HEK293 (cell line): ENCODE measurements around the gene PRKAG2.

ENCODE experiments used
- OSR2 ChIP-seq: fragments of 450-650 bp; formaldehyde crosslinking; IDR thresholded peaks from 2 replicates; pipeline ENCODE4 v1.5.1; 2016; ENCODE audit warnings: missing biosample characterization, missing genetic modification characterization
- ZBTB7A ChIP-seq: fragments of 450-650 bp; formaldehyde crosslinking; IDR thresholded peaks from 2 replicates; pipeline ENCODE4 v1.5.1; 2016; ENCODE audit warnings: low read depth, missing biosample characterization, missing genetic modification characterization
- ZNF558 ChIP-seq: fragments of 450-650 bp; formaldehyde crosslinking; IDR thresholded peaks from 2 replicates; pipeline ENCODE4 v1.5.1; 2016; ENCODE audit warnings: missing biosample characterization, missing genetic modification characterization
- ZNF670 ChIP-seq: fragments of 450-650 bp; formaldehyde crosslinking; IDR thresholded peaks from 2 replicates; pipeline ENCODE4 v1.5.1; 2016; ENCODE audit warnings: missing biosample characterization, missing genetic modification characterization, low read depth
- ZNF707 ChIP-seq: fragments of 450-650 bp; formaldehyde crosslinking; IDR thresholded peaks from 2 replicates; pipeline ENCODE4 v1.5.1; 2016; ENCODE audit warnings: missing biosample characterization, missing genetic modification characterization
- TF ChIP-seq, protein P1 (sequence below): fragments of 450-650 bp; formaldehyde crosslinking; IDR thresholded peaks from 2 replicates; pipeline ENCODE4 v1.5.1; 2016; ENCODE audit warnings: missing biosample characterization, missing genetic modification characterization
- TF ChIP-seq, protein P2 (sequence below): sonication (generic); formaldehyde crosslinking; IDR thresholded peaks from 2 replicates; pipeline ENCODE4 v1.8.1; 2022; ENCODE audit warnings: mild to moderate bottlenecking, moderate library complexity, missing genetic modification reagents
- TF ChIP-seq, protein P3 (sequence below): fragments of 450-650 bp; formaldehyde crosslinking; IDR thresholded peaks from 2 replicates; pipeline ENCODE4 v1.5.1; 2016; ENCODE audit warnings: missing biosample characterization, missing genetic modification characterization, borderline replicate concordance
- TF ChIP-seq, protein P4 (sequence below): fragments of 450-650 bp; formaldehyde crosslinking; IDR thresholded peaks from 2 replicates; pipeline ENCODE4 v1.5.1; 2016; ENCODE audit warnings: missing biosample characterization, missing genetic modification characterization
- TF ChIP-seq, protein P5 (sequence below): fragments of 450-650 bp; formaldehyde crosslinking; IDR thresholded peaks from 2 replicates; pipeline ENCODE4 v1.5.1; 2017; ENCODE audit warnings: missing biosample characterization, missing genetic modification characterization

DNA sequence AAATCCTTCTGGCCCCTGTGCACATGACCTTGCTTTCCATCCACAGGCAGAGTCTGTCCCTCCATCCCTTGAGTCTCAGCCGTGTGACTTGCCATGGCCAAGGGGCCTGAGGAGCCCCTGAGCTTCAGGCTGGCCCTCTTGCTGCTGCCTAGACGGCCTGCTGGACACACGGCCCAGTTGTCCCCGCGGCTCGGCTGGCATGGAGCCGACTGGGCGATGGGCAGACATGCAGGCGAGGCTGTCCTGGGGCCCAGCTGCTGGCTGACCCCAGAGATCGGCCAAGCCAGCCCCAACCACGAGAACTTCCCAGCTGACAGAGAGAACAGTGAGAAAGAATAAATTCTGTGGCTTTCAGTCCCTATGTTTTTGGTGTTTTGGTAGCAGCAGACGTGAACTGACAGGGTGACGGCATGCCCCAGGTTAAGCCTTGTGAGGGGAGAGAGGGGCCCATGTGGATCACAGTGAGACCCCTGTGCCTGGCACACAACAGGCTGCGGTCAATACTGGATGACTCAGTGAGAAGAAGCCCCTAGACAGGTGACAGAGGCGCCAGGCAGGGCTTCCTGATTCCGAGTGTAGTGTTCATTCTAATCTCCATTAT is 11.7 kb downstream of the PRKAG2 start:
- TF ChIP-seq ZNF707 (tag by site-specific recombination): no peak
- TF ChIP-seq ZNF558: no peak
- TF ChIP-seq, protein P1, sequence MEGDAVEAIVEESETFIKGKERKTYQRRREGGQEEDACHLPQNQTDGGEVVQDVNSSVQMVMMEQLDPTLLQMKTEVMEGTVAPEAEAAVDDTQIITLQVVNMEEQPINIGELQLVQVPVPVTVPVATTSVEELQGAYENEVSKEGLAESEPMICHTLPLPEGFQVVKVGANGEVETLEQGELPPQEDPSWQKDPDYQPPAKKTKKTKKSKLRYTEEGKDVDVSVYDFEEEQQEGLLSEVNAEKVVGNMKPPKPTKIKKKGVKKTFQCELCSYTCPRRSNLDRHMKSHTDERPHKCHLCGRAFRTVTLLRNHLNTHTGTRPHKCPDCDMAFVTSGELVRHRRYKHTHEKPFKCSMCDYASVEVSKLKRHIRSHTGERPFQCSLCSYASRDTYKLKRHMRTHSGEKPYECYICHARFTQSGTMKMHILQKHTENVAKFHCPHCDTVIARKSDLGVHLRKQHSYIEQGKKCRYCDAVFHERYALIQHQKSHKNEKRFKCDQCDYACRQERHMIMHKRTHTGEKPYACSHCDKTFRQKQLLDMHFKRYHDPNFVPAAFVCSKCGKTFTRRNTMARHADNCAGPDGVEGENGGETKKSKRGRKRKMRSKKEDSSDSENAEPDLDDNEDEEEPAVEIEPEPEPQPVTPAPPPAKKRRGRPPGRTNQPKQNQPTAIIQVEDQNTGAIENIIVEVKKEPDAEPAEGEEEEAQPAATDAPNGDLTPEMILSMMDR (tag by site-specific recombination): no peak
- TF ChIP-seq, protein P2, sequence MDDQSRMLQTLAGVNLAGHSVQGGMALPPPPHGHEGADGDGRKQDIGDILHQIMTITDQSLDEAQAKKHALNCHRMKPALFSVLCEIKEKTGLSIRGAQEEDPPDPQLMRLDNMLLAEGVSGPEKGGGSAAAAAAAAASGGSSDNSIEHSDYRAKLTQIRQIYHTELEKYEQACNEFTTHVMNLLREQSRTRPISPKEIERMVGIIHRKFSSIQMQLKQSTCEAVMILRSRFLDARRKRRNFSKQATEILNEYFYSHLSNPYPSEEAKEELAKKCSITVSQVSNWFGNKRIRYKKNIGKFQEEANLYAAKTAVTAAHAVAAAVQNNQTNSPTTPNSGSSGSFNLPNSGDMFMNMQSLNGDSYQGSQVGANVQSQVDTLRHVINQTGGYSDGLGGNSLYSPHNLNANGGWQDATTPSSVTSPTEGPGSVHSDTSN (CRISPR knock-in tag): no peak
- TF ChIP-seq, protein P3, sequence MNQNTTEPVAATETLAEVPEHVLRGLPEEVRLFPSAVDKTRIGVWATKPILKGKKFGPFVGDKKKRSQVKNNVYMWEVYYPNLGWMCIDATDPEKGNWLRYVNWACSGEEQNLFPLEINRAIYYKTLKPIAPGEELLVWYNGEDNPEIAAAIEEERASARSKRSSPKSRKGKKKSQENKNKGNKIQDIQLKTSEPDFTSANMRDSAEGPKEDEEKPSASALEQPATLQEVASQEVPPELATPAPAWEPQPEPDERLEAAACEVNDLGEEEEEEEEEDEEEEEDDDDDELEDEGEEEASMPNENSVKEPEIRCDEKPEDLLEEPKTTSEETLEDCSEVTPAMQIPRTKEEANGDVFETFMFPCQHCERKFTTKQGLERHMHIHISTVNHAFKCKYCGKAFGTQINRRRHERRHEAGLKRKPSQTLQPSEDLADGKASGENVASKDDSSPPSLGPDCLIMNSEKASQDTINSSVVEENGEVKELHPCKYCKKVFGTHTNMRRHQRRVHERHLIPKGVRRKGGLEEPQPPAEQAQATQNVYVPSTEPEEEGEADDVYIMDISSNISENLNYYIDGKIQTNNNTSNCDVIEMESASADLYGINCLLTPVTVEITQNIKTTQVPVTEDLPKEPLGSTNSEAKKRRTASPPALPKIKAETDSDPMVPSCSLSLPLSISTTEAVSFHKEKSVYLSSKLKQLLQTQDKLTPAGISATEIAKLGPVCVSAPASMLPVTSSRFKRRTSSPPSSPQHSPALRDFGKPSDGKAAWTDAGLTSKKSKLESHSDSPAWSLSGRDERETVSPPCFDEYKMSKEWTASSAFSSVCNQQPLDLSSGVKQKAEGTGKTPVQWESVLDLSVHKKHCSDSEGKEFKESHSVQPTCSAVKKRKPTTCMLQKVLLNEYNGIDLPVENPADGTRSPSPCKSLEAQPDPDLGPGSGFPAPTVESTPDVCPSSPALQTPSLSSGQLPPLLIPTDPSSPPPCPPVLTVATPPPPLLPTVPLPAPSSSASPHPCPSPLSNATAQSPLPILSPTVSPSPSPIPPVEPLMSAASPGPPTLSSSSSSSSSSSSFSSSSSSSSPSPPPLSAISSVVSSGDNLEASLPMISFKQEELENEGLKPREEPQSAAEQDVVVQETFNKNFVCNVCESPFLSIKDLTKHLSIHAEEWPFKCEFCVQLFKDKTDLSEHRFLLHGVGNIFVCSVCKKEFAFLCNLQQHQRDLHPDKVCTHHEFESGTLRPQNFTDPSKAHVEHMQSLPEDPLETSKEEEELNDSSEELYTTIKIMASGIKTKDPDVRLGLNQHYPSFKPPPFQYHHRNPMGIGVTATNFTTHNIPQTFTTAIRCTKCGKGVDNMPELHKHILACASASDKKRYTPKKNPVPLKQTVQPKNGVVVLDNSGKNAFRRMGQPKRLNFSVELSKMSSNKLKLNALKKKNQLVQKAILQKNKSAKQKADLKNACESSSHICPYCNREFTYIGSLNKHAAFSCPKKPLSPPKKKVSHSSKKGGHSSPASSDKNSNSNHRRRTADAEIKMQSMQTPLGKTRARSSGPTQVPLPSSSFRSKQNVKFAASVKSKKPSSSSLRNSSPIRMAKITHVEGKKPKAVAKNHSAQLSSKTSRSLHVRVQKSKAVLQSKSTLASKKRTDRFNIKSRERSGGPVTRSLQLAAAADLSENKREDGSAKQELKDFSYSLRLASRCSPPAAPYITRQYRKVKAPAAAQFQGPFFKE: no peak
- TF ChIP-seq OSR2 (tag by site-specific recombination): no peak
- TF ChIP-seq ZBTB7A: no peak
- no peak for TF ChIP-seq ZNF670 (tag by site-specific recombination)
- TF ChIP-seq, protein P4, sequence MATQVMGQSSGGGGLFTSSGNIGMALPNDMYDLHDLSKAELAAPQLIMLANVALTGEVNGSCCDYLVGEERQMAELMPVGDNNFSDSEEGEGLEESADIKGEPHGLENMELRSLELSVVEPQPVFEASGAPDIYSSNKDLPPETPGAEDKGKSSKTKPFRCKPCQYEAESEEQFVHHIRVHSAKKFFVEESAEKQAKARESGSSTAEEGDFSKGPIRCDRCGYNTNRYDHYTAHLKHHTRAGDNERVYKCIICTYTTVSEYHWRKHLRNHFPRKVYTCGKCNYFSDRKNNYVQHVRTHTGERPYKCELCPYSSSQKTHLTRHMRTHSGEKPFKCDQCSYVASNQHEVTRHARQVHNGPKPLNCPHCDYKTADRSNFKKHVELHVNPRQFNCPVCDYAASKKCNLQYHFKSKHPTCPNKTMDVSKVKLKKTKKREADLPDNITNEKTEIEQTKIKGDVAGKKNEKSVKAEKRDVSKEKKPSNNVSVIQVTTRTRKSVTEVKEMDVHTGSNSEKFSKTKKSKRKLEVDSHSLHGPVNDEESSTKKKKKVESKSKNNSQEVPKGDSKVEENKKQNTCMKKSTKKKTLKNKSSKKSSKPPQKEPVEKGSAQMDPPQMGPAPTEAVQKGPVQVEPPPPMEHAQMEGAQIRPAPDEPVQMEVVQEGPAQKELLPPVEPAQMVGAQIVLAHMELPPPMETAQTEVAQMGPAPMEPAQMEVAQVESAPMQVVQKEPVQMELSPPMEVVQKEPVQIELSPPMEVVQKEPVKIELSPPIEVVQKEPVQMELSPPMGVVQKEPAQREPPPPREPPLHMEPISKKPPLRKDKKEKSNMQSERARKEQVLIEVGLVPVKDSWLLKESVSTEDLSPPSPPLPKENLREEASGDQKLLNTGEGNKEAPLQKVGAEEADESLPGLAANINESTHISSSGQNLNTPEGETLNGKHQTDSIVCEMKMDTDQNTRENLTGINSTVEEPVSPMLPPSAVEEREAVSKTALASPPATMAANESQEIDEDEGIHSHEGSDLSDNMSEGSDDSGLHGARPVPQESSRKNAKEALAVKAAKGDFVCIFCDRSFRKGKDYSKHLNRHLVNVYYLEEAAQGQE (tag by site-specific recombination): no peak
- TF ChIP-seq, protein P5, sequence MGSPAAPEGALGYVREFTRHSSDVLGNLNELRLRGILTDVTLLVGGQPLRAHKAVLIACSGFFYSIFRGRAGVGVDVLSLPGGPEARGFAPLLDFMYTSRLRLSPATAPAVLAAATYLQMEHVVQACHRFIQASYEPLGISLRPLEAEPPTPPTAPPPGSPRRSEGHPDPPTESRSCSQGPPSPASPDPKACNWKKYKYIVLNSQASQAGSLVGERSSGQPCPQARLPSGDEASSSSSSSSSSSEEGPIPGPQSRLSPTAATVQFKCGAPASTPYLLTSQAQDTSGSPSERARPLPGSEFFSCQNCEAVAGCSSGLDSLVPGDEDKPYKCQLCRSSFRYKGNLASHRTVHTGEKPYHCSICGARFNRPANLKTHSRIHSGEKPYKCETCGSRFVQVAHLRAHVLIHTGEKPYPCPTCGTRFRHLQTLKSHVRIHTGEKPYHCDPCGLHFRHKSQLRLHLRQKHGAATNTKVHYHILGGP (tag by site-specific recombination): no peak
